ENCODE measurements around the gene EXOSC7.
"Not testable (repeated sequence)": the region's sequence is repeated elsewhere in the genome, so short reads cannot be mapped to it uniquely, and the experiment has no call there.

The EXOSC7 gene

GRCh38 chr3:44942202-44942921, 33.7 kb upstream of the EXOSC7 start:
- no peak overlapping the region for H3K4me3 ChIP-seq (ENCODE audit: low read depth in 1 of 5, low read length in 5 of 5)
- H3K4me1 ChIP-seq (ENCODE audit: control insufficient read depth in 5 of 5, insufficient read depth in 5 of 5, low read length in 5 of 5), result peaks cover 2 to 21% (median 16%) of the 10 kb centered on the region in 5 donors
- H3K9me3 ChIP-seq (ENCODE audit: control insufficient read depth in 5 of 5, low read length in 5 of 5), result no peaks in the 10 kb centered on the region
- no peak overlapping the region for H3K27ac ChIP-seq (ENCODE audit: low read depth, low read length)
- peaks cover 0 to 75% (median 58%) of the 10 kb centered on the region in 5 donors for H3K36me3 ChIP-seq (ENCODE audit: control insufficient read depth in 5 of 5, insufficient read depth in 5 of 5, low read length in 5 of 5)
- H3K27me3 ChIP-seq (ENCODE audit: control insufficient read depth in 5 of 5, insufficient read depth in 4 of 5, low read length in 5 of 5), result no peaks in the 10 kb centered on the region
- no peak overlapping the region for H3K9ac ChIP-seq (ENCODE audit: low read length in 5 of 5)

- Histone ChIP-seq H3K4me1 (ENCODE audit: control insufficient read depth in 5 of 5, insufficient read depth in 5 of 5, low read length in 5 of 5) (peaks cover 0 to 9% (median 6%) of the 10 kb centered on the region in 5 donors), H3K36me3 (ENCODE audit: control insufficient read depth in 5 of 5, insufficient read depth in 5 of 5, low read length in 5 of 5) (peaks cover 0 to 39% (median 21%) of the 10 kb centered on the region in 5 donors), H3K9me3 (ENCODE audit: control insufficient read depth in 5 of 5, low read length in 5 of 5) (no peaks in the 10 kb centered on the region), H3K27ac (ENCODE audit: low read depth, low read length) (no peak overlapping the region), H3K27me3 (ENCODE audit: control insufficient read depth in 5 of 5, insufficient read depth in 4 of 5, low read length in 5 of 5) (no peaks in the 10 kb centered on the region), H3K4me3 (ENCODE audit: low read depth in 1 of 5, low read length in 5 of 5) (no peak overlapping the region), H3K9ac (ENCODE audit: low read length in 5 of 5) (no peak overlapping the region)
Observed at GRCh38 chr3:44948239-44948638, 27.8 kb upstream of the EXOSC7 start.

- H3K9me3 ChIP-seq (ENCODE audit: control insufficient read depth in 5 of 5, low read length in 5 of 5); H3K27me3 ChIP-seq (ENCODE audit: control insufficient read depth in 5 of 5, insufficient read depth in 4 of 5, low read length in 5 of 5); H3K27ac ChIP-seq (ENCODE audit: low read depth, low read length); H3K9ac ChIP-seq (ENCODE audit: low read length in 5 of 5); H3K4me3 ChIP-seq (ENCODE audit: low read depth in 1 of 5, low read length in 5 of 5): not testable (repeated sequence)
- peaks cover 0 to 36% (median 17%) of the 10 kb centered on the region in 5 donors for H3K36me3 ChIP-seq (ENCODE audit: control insufficient read depth in 5 of 5, insufficient read depth in 5 of 5, low read length in 5 of 5)
- peaks cover 0 to 11% (median 7%) of the 10 kb centered on the region in 5 donors for H3K4me1 ChIP-seq (ENCODE audit: control insufficient read depth in 5 of 5, insufficient read depth in 5 of 5, low read length in 5 of 5)
Observed at GRCh38 chr3:44949770-44950169, 26.3 kb upstream of the EXOSC7 start.

GRCh38 chr3:44950275-44950734, 25.7 kb upstream of the EXOSC7 start:
- peaks cover 0 to 15% (median 11%) of the 10 kb centered on the region in 5 donors for H3K4me1 ChIP-seq (ENCODE audit: control insufficient read depth in 5 of 5, insufficient read depth in 5 of 5, low read length in 5 of 5)
- H3K9ac ChIP-seq (ENCODE audit: low read length in 5 of 5), result no peak overlapping the region
- H3K27ac ChIP-seq (ENCODE audit: low read depth, low read length), result no peak overlapping the region
- peaks cover 0 to 31% (median 12%) of the 10 kb centered on the region in 5 donors for H3K36me3 ChIP-seq (ENCODE audit: control insufficient read depth in 5 of 5, insufficient read depth in 5 of 5, low read length in 5 of 5)
- H3K27me3 ChIP-seq (ENCODE audit: control insufficient read depth in 5 of 5, insufficient read depth in 4 of 5, low read length in 5 of 5), result no peaks in the 10 kb centered on the region
- H3K9me3 ChIP-seq (ENCODE audit: control insufficient read depth in 5 of 5, low read length in 5 of 5), result no peaks in the 10 kb centered on the region
- no peak overlapping the region for H3K4me3 ChIP-seq (ENCODE audit: low read depth in 1 of 5, low read length in 5 of 5)

GRCh38 chr3:44952689-44953088, 23.4 kb upstream of the EXOSC7 start:
- Histone ChIP-seq H3K4me3 (ENCODE audit: low read depth in 1 of 5, low read length in 5 of 5) (no peak overlapping the region), H3K9ac (ENCODE audit: low read length in 5 of 5) (no peak overlapping the region), H3K27me3 (ENCODE audit: control insufficient read depth in 5 of 5, insufficient read depth in 4 of 5, low read length in 5 of 5) (no peaks in the 10 kb centered on the region), H3K4me1 (ENCODE audit: control insufficient read depth in 5 of 5, insufficient read depth in 5 of 5, low read length in 5 of 5) (peaks cover 0 to 22% (median 19%) of the 10 kb centered on the region in 5 donors), H3K27ac (ENCODE audit: low read depth, low read length) (no peak overlapping the region), H3K9me3 (ENCODE audit: control insufficient read depth in 5 of 5, low read length in 5 of 5) (no peaks in the 10 kb centered on the region), H3K36me3 (ENCODE audit: control insufficient read depth in 5 of 5, insufficient read depth in 5 of 5, low read length in 5 of 5) (peaks cover 0 to 28% (median 10%) of the 10 kb centered on the region in 5 donors)

GRCh38 chr3:44954304-44954703, 21.7 kb upstream of the EXOSC7 start:
- Histone ChIP-seq H3K9me3 (ENCODE audit: control insufficient read depth in 5 of 5, low read length in 5 of 5) (no peaks in the 10 kb centered on the region), H3K4me1 (ENCODE audit: control insufficient read depth in 5 of 5, insufficient read depth in 5 of 5, low read length in 5 of 5) (peaks cover 0 to 22% (median 19%) of the 10 kb centered on the region in 5 donors), H3K9ac (ENCODE audit: low read length in 5 of 5) (no peak overlapping the region), H3K27ac (ENCODE audit: low read depth, low read length) (no peak overlapping the region), H3K4me3 (ENCODE audit: low read depth in 1 of 5, low read length in 5 of 5) (no peak overlapping the region), H3K36me3 (ENCODE audit: control insufficient read depth in 5 of 5, insufficient read depth in 5 of 5, low read length in 5 of 5) (peaks cover 0 to 31% (median 25%) of the 10 kb centered on the region in 5 donors), H3K27me3 (ENCODE audit: control insufficient read depth in 5 of 5, insufficient read depth in 4 of 5, low read length in 5 of 5) (no peaks in the 10 kb centered on the region)

GRCh38 chr3:44954962-44955361, 21.1 kb upstream of the EXOSC7 start:
- Histone ChIP-seq H3K4me3 (ENCODE audit: low read depth in 1 of 5, low read length in 5 of 5) (no peak overlapping the region), H3K9me3 (ENCODE audit: control insufficient read depth in 5 of 5, low read length in 5 of 5) (no peaks in the 10 kb centered on the region), H3K9ac (ENCODE audit: low read length in 5 of 5) (no peak overlapping the region), H3K36me3 (ENCODE audit: control insufficient read depth in 5 of 5, insufficient read depth in 5 of 5, low read length in 5 of 5) (peaks cover 0 to 31% (median 26%) of the 10 kb centered on the region in 5 donors), H3K27me3 (ENCODE audit: control insufficient read depth in 5 of 5, insufficient read depth in 4 of 5, low read length in 5 of 5) (no peaks in the 10 kb centered on the region), H3K27ac (ENCODE audit: low read depth, low read length) (no peak overlapping the region), H3K4me1 (ENCODE audit: control insufficient read depth in 5 of 5, insufficient read depth in 5 of 5, low read length in 5 of 5) (peaks cover 0 to 21% (median 19%) of the 10 kb centered on the region in 5 donors)

GRCh38 chr3:44955917-44956316, 20.1 kb upstream of the EXOSC7 start:
- Histone ChIP-seq H3K9ac (ENCODE audit: low read length in 5 of 5) (no peak overlapping the region), H3K36me3 (ENCODE audit: control insufficient read depth in 5 of 5, insufficient read depth in 5 of 5, low read length in 5 of 5) (peaks cover 3 to 31% (median 26%) of the 10 kb centered on the region in 5 donors), H3K27ac (ENCODE audit: low read depth, low read length) (no peak overlapping the region), H3K4me1 (ENCODE audit: control insufficient read depth in 5 of 5, insufficient read depth in 5 of 5, low read length in 5 of 5) (peaks cover 0 to 22% (median 21%) of the 10 kb centered on the region in 5 donors), H3K4me3 (ENCODE audit: low read depth in 1 of 5, low read length in 5 of 5) (no peak overlapping the region), H3K27me3 (ENCODE audit: control insufficient read depth in 5 of 5, insufficient read depth in 4 of 5, low read length in 5 of 5) (no peaks in the 10 kb centered on the region), H3K9me3 (ENCODE audit: control insufficient read depth in 5 of 5, low read length in 5 of 5) (no peaks in the 10 kb centered on the region)

GRCh38 chr3:44957986-44958385, 18.1 kb upstream of the EXOSC7 start:
- Histone ChIP-seq H3K4me1 (ENCODE audit: control insufficient read depth in 5 of 5, insufficient read depth in 5 of 5, low read length in 5 of 5) (peaks cover 0 to 29% (median 22%) of the 10 kb centered on the region in 5 donors), H3K4me3 (ENCODE audit: low read depth in 1 of 5, low read length in 5 of 5) (no peak overlapping the region), H3K36me3 (ENCODE audit: control insufficient read depth in 5 of 5, insufficient read depth in 5 of 5, low read length in 5 of 5) (peaks cover 3 to 31% (median 25%) of the 10 kb centered on the region in 5 donors), H3K9ac (ENCODE audit: low read length in 5 of 5) (no peak overlapping the region), H3K9me3 (ENCODE audit: control insufficient read depth in 5 of 5, low read length in 5 of 5) (no peaks in the 10 kb centered on the region), H3K27ac (ENCODE audit: low read depth, low read length) (no peak overlapping the region), H3K27me3 (ENCODE audit: control insufficient read depth in 5 of 5, insufficient read depth in 4 of 5, low read length in 5 of 5) (no peaks in the 10 kb centered on the region)

GRCh38 chr3:44958386-44958785, 17.7 kb upstream of the EXOSC7 start:
- H3K4me3 ChIP-seq (ENCODE audit: low read depth in 1 of 5, low read length in 5 of 5), result no peak overlapping the region
- H3K36me3 ChIP-seq (ENCODE audit: control insufficient read depth in 5 of 5, insufficient read depth in 5 of 5, low read length in 5 of 5), result peaks cover 3 to 31% (median 25%) of the 10 kb centered on the region in 5 donors
- H3K27me3 ChIP-seq (ENCODE audit: control insufficient read depth in 5 of 5, insufficient read depth in 4 of 5, low read length in 5 of 5), result no peaks in the 10 kb centered on the region

More at GRCh38 chr3:44958386-44958785, 17.7 kb upstream of the EXOSC7 start:
- Histone ChIP-seq H3K4me1 (ENCODE audit: control insufficient read depth in 5 of 5, insufficient read depth in 5 of 5, low read length in 5 of 5) (peaks cover 0 to 29% (median 22%) of the 10 kb centered on the region in 5 donors), H3K9me3 (ENCODE audit: control insufficient read depth in 5 of 5, low read length in 5 of 5) (no peaks in the 10 kb centered on the region), H3K27ac (ENCODE audit: low read depth, low read length) (no peak overlapping the region), H3K9ac (ENCODE audit: low read length in 5 of 5) (no peak overlapping the region)
